Umbilical cord (tissue), 2 donors: ENCODE measurements around the gene RNF151. TPM values are rescaled to one million over a fixed set of nuclear protein-coding genes. Genes with fewer than 3 reads are reported as not detected.
"Not testable (repeated sequence)": the region's sequence is repeated elsewhere in the genome, so short reads cannot be mapped to it uniquely, and the experiment has no call there.

Source experiments
- DNase-seq: peaks from one replicate; pipeline ENCODE4 v3.0.0-alpha.2; 2015; ENCODE audit warnings: low spot score
- total RNA-seq: library from RNA; depleted of rRNA; stranded (reverse); fragments of >200 nt; gene quantifications from one replicate; pipeline ENCODE4 v1.2.3, GENCODE V29; 2014; ENCODE audit warnings: low replicate concordance; ENCODE audit not compliant: insufficient read depth

The RNF151 gene
- total RNA-seq, 1 donor from 2014 or later, result not detected

DNA sequence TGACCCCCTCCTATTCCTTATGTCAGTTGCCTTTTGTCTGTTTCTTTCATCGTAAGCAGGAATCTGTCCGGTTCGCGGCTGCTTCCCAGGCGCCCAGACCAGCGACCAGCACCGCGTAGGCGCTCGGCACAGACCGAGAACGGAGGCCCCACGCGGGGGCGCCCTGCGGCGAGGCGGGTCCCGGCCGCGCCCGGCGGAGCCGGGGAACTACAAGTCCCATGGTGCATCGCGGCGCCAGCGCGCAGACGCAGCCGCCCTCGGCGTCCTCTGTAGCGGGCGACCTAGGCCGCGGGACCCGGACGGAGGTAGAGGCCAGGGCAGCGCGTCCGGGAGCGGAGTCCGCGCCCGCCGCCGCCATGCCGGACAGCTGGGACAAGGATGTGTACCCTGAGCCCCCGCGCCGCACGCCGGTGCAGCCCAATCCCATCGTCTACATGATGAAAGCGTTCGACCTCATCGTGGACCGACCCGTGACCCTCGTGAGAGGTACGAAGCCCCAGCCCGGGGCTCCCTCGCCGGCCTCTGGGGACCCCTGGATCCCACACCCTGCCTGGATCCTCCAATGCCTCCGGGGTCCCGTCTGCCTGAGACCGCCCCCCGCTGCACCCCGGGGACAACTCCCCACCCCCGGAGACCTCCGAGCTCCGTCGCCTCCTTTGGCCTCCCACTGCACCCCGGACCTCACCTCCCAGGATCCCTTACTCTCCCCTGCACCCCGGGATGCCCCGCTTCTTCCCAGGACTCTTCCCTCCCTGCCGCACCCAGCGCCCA is 7.2 kb upstream of the RNF151 start, which contains the start of gene NDUFB10:
Gene NDUFB10 (plus strand): TSS at position 270 of the 771 bp plus-strand sequence. CDS start 87 bp downstream, at position 357.
- peak; percentile 89 for DNase-seq

DNA sequence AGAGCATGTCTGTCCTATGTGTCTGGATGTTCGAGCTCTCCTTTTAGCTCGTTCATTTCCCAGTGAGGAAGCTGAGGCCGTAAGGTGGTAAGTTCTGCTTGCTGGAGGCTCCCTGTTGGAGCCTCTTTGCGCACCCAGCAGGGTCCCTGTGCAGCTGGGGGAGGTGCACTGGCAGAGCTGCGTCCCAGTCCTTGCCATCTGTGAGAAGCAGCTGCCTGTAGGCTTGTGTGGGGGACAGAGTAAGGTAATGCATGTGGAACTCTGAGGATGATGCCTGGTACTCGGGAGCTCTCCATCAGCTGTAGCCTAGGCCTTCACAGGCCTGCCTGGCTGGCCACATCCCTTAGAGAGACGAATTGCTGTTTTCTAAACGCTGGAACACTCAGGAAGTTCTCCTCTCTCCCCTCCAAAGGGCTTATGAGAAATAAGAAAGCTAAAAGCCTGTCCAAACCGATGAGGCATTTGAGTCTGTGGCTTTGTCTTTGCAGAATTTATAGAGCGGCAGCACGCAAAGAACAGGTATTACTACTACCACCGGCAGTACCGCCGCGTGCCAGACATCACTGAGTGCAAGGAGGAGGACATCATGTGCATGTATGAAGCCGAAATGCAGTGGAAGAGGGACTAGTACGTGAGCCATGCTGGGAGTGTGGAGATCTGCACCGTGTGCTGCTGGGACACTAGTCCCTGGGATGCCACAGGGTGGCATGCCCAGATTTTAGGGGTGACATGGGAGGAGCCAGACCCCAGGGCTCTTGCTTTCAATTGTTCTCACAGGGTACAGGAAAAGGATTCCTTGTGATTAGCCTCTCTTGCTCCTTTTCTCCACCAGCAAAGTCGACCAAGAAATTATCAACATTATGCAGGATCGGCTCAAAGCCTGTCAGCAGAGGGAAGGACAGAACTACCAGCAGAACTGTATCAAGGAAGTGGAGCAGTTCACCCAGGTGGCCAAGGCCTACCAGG is 5.7 kb upstream of the RNF151 start:
- DNase-seq, result no peak

DNA sequence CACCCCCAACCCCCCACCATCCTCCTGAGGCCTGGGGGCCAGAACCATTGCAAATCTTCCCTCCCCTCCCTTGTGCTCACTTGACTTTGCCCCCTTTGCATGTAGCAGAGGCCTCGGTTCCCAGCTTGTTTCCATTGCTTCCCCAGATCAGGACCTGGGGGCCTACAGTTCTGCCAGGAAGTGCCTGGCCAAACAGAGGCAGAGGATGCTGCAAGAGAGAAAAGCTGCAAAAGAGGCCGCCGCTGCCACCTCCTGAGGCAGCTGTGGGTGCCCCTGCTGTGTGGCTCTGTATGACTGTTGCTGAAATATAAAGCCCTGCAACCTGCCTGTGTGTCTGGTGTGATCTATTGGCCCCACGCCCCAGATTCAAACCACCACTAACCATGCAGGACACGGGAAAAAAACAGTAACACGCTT is 5.0 kb upstream of the RNF151 start:
- no peak for DNase-seq

DNA sequence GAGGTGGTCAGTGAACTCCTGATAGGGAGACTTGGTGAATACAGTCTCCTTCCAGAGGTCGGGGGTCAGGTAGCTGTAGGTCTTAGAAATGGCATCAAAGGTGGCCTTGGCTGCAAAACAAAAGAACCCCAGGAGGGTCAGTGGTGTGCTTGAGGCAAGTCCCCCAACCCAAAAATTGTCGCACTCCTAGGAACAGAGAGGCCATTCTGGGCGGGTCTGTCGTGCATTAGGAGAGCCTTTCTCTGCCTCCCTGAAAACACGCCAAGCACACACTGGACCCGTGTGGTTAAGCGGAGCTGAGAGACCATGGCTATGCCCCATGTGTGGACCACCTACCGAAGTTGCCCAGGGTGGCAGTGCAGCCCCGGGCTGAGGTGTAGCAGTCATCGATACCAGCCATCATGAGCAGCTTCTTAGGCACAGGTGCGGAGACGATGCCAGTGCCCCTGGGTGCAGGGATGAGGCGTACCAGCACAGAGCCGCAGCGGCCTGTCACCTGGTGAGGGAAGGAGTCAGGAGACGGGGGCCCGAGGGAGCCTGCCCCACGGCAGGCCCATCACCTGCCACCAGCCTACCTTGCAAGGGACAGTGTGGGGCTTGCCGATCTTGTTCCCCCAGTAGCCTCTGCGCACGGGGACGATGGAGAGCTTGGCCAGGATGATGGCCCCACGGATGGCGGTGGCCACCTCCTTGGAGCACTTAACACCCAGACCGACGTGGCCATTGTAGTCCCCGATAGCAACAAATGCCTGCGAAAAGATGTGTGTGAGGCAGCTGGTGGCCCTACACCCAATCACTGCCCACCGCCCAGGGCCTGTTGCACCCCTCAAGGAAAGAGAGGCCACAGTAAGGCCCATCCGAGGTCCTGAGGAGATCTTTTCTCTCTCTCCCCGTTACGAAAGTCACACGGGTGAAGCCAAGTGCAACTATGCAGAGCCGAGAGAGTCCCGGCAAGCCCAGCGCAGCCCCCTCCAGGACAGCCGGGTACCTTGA is 4.2 kb upstream of the RNF151 start:
- DNase-seq, result not testable (repeated sequence)

DNA sequence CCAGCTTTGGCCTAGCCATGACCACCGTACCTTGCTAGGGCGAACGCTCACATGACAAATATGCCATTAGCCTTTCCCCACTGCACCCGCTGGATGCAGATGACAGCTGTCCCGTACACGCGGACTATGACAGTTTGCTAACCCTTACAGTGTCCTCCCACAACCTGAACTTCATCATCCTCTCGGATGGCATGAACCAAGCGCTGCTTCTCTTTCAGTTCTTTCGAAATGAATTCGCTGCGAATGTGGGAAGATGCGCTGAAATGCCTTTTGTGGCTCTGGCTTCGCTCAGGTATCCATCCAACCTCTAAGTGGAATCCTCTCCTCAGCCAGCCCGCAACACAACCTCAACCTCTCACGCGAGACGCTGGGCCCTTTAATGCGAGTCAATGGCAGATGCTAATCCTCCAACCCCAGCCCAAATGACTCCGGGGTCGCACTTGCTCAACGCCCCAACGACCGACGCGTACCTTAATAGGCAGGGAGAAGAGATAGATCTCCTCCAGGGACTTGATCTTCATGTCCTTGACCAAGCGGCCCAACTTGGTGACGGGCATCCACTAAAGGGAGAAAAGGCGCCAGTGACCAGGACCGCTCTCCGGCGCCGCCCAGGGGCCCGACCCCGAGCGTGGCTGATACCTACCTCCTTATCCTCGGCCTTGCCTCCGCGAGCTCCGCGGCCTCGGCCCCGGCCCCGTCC is 2.7 kb upstream of the RNF151 start:
- DNase-seq, result no peak

DNA sequence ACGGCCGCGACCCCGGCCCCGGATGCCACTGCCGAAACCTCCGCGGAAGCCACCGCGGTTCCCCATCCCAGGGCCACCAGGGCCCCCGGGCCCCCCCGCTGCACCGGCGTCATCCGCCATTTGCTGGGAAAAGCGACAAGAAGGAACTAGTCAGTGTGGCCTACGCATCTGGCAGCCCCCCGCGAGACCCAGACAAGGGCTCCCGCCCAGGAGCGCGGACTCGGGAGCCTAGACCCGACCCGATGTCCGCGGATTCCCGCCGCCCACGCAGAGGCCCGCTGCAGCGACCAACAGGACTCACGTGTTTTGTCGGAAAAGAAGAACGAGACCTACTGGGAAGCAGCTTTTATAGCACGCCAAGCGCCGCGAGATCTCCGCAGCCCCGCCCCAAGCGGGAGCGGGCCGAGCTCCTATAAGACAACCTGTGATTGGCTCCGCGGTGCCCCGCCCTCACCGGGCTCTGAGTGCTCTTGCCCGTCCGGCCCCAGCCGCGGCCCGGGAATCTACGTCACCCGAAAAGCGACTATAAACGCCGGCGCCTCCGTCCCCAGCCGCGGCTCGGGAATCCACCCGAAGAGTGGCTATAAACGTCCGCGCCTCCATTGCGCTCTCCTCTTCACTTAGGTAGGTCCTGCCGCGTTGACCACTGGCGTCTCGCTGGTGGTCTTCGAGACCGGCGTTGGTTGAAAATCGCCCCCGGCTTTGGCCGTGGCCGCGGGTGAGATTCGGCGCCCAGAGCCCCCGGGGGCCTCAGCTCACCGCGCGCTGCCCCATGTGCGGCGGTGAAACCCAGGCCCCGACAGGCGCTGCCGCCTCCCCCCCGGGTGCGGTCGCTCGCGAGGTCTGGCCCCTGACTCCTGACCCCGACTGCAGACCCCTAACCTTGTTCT is 1.9 kb upstream of the RNF151 start, which contains the start of gene RPS2:
Gene RPS2 (minus strand): TSS at position 321 of the 890 bp plus-strand sequence. CDS start 201 bp downstream, at position 120.
- DNase-seq, result peak; percentile 99

DNA sequence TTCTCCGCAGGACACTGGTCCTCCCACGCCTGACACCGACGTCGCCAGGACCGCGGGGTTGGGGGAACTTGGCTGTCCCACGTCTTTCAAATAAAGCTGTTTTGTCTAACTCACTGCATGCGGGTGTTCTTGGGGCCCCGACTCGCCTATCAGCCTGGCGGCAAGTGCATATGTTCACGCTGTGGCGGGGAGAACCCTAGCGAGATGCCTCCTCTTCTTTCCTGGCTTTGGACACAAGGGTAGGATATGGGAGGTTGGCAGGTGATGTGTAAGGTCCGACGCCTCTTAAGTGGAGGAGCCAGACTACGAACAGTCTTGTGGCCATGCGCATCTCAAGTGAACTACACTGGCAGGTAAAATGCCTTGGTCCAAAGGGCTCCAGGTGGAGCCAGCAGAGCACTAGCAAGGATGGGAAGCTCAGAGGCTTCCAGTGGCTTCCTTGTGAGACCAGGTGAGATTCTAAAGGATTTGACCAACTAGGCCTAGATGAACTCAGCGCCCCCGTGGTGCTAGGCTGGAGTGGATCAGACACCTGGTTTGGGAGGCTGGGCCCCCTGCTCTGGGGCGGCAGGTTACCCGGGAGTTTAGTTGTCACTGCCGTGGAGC is 1.2 kb upstream of the RNF151 start:
- no peak for DNase-seq

DNA sequence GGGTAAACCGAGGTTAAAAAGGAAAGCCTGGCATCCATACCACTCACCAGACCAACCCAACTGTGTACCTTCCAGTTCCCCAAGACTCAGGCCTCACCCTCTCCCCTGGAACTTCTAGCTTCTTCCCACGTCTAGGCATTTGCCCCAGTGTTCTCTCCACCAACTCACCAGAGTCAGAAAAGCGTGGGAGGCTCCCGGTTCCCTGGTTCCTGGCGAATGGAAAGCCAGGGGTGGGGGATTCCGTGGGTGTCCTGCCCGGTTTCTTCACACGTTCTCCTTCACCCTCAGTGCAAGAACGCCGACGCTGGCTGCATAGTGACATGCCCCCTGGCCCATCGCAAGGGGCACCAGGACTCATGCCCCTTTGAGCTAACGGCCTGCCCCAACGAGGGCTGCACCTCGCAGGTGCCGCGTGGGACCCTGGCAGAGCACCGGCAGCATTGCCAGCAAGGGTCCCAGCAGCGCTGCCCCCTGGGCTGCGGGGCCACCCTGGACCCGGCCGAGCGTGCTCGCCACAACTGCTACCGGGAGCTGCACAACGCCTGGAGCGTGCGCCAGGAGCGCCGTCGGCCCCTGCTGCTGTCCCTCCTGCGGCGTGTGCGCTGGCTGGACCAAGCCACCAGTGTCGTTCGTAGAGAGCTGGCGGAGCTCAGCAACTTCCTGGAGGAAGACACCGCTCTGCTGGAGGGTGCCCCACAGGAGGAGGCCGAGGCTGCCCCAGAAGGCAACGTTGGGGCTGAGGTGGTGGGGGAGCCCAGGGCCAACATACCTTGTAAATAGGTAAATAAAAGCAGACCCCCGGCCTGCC is 1.7 kb downstream of the RNF151 start:
- no peak for DNase-seq

DNA sequence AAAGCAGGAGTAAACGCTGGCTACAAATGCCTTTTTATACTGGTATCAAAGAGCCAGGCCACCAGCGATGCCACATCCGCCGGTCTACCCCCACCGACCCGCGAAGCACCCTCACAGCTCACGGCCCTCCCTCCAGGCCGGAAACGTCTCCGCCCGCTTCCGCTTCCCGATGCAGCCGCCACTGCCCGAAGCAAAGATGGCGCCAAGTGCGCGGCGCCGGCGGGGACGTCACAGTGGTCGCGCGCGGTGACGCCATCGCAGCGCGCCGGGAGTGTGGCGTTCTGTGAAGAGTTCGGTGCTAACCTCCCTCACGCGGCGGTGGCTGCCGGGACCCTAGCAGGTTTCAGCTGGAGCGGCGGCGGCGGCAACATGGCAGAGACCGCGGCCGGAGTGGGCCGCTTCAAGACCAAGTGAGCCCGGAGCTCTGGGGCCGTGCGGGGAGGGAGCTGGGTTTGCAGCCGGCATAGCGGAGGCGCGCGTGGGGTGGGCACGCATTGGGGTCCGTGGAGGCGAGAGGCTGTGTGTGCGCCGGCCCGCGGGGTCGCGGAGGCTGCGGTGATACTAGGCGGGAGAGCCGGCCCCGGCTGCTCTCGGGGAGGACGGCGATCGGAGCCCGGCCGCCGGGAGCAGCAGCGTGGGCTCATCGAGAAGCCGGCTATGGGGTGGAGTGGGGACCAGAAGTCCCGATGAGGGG is 5.3 kb downstream of the RNF151 start, which contains the start of gene TBL3:
Gene TBL3 (plus strand): TSS at position 258 of the 694 bp plus-strand sequence. CDS start 112 bp downstream, at position 370.
- DNase-seq, result peak; percentile 96

DNA sequence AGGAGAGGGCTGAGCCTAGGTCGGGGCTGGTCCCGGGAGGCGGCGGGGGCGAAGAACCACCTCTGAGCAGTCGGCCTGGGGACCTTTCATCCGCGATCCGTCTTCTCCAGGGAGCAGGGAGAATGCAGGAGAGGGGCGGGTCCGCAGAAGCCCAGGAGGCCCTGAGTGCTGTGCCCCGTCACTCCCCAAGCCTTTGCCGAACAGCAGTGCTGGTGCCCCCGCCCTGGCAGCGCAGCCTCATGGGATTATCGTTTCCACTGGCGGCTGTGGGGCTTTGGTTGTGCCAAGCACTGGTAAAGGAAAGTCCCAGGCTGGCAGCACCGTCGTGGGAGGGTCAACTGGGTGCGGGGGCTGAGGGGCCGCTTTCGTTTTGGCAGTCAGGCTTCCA is 5.8 kb downstream of the RNF151 start:
- DNase-seq, result no peak

DNA sequence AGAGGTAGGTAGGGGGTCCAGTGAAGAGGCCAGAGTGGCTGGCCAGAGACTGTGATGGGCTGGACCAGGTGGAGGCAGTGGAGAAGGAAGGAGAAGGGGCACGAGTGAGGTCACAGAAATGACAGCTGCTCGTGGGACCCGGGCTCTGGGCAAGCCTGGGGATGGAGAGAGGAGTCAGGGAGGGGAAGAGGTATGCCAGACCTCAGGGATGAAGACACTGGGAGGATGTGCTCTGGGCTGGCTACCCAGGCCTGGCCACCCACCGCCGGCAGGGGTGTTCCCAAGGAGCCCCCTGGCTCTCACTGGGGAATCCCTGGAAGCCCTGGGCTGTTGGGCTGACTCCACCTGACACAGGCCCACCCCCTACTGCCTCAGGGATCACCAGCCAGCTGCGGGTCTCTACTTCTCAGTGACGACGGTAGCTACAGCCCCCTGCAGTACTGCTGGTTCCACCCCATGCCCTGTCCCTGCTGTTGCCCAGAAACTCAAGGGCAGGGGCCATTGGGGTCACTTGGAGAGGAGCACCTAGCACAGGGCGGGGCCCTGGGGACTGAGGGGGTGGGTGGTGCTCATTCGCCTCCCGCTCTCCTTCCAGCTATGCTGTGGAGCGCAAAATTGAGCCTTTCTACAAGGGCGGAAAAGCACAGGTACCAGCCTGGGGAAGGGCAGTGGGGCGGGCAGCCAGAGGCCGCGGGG is 7.0 kb downstream of the RNF151 start:
- no peak for DNase-seq

DNA sequence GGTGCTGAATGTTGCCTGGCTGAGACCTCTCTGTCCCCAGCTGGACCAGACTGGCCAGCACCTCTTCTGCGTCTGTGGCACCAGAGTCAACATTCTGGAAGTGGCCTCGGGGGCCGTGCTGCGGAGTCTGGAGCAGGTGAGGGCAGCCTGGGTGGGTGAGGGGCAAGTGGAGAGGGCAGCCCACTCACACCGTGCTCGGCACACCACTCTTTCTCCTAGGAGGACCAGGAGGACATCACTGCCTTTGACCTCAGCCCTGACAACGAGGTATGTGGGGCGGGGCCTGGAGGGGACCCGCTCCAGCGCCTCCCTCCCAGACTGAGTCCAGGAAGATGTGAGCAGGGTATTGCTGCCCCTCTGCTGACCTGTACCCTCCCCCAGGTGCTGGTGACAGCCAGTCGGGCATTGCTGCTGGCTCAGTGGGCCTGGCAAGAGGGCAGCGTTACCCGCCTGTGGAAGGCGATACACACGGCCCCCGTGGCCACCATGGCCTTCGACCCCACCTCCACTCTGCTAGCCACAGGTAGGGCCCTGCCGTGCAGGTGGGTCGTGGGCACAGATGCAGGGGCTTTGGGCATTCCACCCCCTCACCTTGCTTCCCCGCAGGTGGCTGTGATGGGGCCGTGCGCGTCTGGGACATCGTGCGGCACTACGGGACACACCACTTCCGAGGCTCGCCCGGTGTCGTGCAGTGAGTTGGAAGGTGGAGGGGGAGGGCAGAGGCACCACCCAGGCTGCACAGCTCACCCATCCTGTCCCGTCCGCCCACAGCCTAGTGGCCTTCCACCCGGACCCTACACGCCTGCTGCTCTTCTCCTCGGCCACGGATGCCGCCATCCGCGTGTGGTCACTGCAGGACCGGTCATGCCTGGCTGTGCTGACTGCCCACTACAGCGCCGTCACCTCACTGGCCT is 7.8 kb downstream of the RNF151 start:
- DNase-seq, result no peak

DNA sequence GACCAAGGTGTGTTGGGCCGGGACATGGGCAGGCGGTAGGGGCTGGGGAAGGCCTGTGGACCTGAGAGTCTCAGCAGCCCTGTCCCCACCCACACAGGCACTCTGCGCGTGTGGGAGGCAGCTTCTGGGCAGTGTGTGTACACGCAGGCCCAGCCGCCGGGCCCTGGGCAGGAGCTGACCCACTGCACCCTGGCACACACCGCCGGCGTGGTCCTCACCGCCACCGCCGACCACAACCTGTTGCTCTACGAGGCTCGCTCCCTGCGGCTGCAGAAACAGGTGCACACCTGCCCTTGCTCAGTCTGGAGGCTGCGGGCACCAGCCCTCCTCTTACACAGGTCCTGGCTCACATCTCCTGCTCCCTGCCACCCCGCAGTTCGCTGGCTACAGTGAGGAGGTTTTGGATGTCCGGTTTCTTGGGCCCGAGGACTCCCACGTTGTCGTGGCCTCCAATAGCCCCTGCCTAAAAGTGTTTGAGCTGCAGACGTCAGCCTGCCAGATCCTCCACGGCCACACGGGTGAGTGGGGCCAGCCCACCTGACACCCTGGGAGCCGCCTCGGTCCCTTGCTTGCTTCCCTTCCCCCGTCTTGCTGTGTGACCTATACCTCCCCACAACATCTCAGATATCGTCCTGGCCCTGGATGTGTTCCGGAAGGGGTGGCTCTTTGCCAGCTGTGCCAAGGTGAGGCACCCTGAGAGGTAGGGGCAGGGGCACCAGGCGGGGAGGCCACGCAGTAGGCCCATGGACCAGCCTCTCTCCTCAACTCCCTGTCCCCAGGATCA is 9.0 kb downstream of the RNF151 start:
- no peak for DNase-seq

DNA sequence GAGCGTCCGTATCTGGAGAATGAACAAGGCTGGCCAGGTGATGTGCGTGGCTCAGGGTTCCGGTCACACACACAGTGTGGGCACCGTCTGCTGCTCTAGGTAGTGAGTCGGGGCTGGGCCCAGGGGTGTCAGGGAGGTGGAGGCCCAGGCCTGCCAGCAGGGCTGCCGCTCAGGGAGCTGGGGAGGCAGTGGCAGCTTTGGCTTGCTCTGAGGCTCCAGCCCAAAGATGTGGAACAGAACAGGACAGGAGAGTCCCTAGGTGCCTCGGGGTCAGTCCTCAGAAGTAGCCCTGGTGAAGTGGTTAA is 9.5 kb downstream of the RNF151 start:
- no peak for DNase-seq
